Measurements from ENCODE around the gene SPON1.

The SPON1 gene

GRCh38 chr11:14266622-14267021 lies 304.1 kb downstream of the SPON1 start:
- ChIA-PET CTCF (no interaction called here), POLR2A (no interaction called here)
- DNase-seq (ENCODE audit: extremely low spot score) = no peak
- TF ChIP-seq SUZ12 (IDR thresholded peaks at IDR 0.05) = no peak
- TF ChIP-seq LEF1 (IDR thresholded peaks at IDR 0.05; ENCODE audit: borderline replicate concordance) = no peak
- TF ChIP-seq BHLHE40 (IDR thresholded peaks at IDR 0.05; ENCODE audit: borderline replicate concordance) = no peak
- no peak for TF ChIP-seq L3MBTL2 (conservative IDR thresholded peaks at IDR 0.05)
- no peak for TF ChIP-seq FOXM1 (IDR thresholded peaks at IDR 0.05; ENCODE audit: borderline replicate concordance)
- no peak for TF ChIP-seq CTBP1 (IDR thresholded peaks at IDR 0.05; ENCODE audit: borderline replicate concordance)
- no peak for TF ChIP-seq SP1 (IDR thresholded peaks at IDR 0.05)
- no peak for TF ChIP-seq HDGF (IDR thresholded peaks at IDR 0.05; ENCODE audit: borderline replicate concordance)
- TF ChIP-seq PKNOX1 (IDR thresholded peaks at IDR 0.05) = no peak
- no peak for TF ChIP-seq ZNF384 (IDR thresholded peaks at IDR 0.05)
- no peak for TF ChIP-seq ELF4 (IDR thresholded peaks at IDR 0.05)
- no peak for TF ChIP-seq TARDBP (IDR thresholded peaks at IDR 0.05)
- no peak for TF ChIP-seq ARNT (IDR thresholded peaks at IDR 0.05)
- no peak for TF ChIP-seq NFRKB (IDR thresholded peaks at IDR 0.05)
- no peak for TF ChIP-seq FOXK2 (IDR thresholded peaks at IDR 0.05)
- no peak for TF ChIP-seq FOXA1 (IDR thresholded peaks at IDR 0.05)

- POLR2A ChIA-PET = no interaction called here
- DNase-seq (ENCODE audit: extremely low spot score) = no peak
- CTCF ChIA-PET = no interaction called here
- TF ChIP-seq CTBP1 (IDR thresholded peaks at IDR 0.05; ENCODE audit: borderline replicate concordance) = no peak
- no peak for TF ChIP-seq FOXK2 (IDR thresholded peaks at IDR 0.05)
- TF ChIP-seq HDGF (IDR thresholded peaks at IDR 0.05; ENCODE audit: borderline replicate concordance) = no peak
- TF ChIP-seq FOXA1 (IDR thresholded peaks at IDR 0.05) = no peak
- no peak for TF ChIP-seq L3MBTL2 (conservative IDR thresholded peaks at IDR 0.05)
- no peak for TF ChIP-seq ZNF384 (IDR thresholded peaks at IDR 0.05)
- TF ChIP-seq PKNOX1 (IDR thresholded peaks at IDR 0.05) = no peak
- no peak for TF ChIP-seq NFRKB (IDR thresholded peaks at IDR 0.05)
- TF ChIP-seq SUZ12 (IDR thresholded peaks at IDR 0.05) = no peak
- TF ChIP-seq SP1 (IDR thresholded peaks at IDR 0.05) = no peak
- no peak for TF ChIP-seq FOXM1 (IDR thresholded peaks at IDR 0.05; ENCODE audit: borderline replicate concordance)
- no peak for TF ChIP-seq LEF1 (IDR thresholded peaks at IDR 0.05; ENCODE audit: borderline replicate concordance)
- TF ChIP-seq ELF4 (IDR thresholded peaks at IDR 0.05) = no peak
- TF ChIP-seq TARDBP (IDR thresholded peaks at IDR 0.05) = no peak
- TF ChIP-seq BHLHE40 (IDR thresholded peaks at IDR 0.05; ENCODE audit: borderline replicate concordance) = no peak
- no peak for TF ChIP-seq ARNT (IDR thresholded peaks at IDR 0.05)
Observed at GRCh38 chr11:14267861-14268635, 305.5 kb downstream of the SPON1 start.

- ChIA-PET CTCF (no interaction called here), POLR2A (no interaction called here)
- TF ChIP-seq LEF1 (IDR thresholded peaks at IDR 0.05; ENCODE audit: borderline replicate concordance) = no peak
- no peak for TF ChIP-seq SUZ12 (IDR thresholded peaks at IDR 0.05)
- no peak for TF ChIP-seq ARNT (IDR thresholded peaks at IDR 0.05)
- no peak for TF ChIP-seq CTBP1 (IDR thresholded peaks at IDR 0.05; ENCODE audit: borderline replicate concordance)
- no peak for TF ChIP-seq FOXA1 (IDR thresholded peaks at IDR 0.05)
- TF ChIP-seq FOXM1 (IDR thresholded peaks at IDR 0.05; ENCODE audit: borderline replicate concordance) = no peak
- TF ChIP-seq TARDBP (IDR thresholded peaks at IDR 0.05) = no peak
- TF ChIP-seq ZNF384 (IDR thresholded peaks at IDR 0.05) = no peak
- no peak for TF ChIP-seq FOXK2 (IDR thresholded peaks at IDR 0.05)
- no peak for TF ChIP-seq PKNOX1 (IDR thresholded peaks at IDR 0.05)
- no peak for TF ChIP-seq L3MBTL2 (conservative IDR thresholded peaks at IDR 0.05)
- no peak for TF ChIP-seq ELF4 (IDR thresholded peaks at IDR 0.05)
- TF ChIP-seq BHLHE40 (IDR thresholded peaks at IDR 0.05; ENCODE audit: borderline replicate concordance) = no peak
- TF ChIP-seq HDGF (IDR thresholded peaks at IDR 0.05; ENCODE audit: borderline replicate concordance) = no peak
- no peak for TF ChIP-seq SP1 (IDR thresholded peaks at IDR 0.05)
- DNase-seq (ENCODE audit: extremely low spot score) = no peak
Observed at GRCh38 chr11:14269692-14270573, 307.4 kb downstream of the SPON1 start.

- TF ChIP-seq CTBP1 (IDR thresholded peaks at IDR 0.05; ENCODE audit: borderline replicate concordance) = no peak
- DNase-seq (ENCODE audit: extremely low spot score) = no peak
- CTCF ChIA-PET = no interaction called here
- POLR2A ChIA-PET = no interaction called here
Observed at GRCh38 chr11:14270690-14271542, 308.4 kb downstream of the SPON1 start.

GRCh38 chr11:14273895-14274294 lies 311.4 kb downstream of the SPON1 start:
- DNase-seq (ENCODE audit: extremely low spot score) = no peak
- ChIA-PET CTCF (no interaction called here), POLR2A (no interaction called here)
- no peak for TF ChIP-seq FOXM1 (IDR thresholded peaks at IDR 0.05; ENCODE audit: borderline replicate concordance)
- no peak for TF ChIP-seq ELF4 (IDR thresholded peaks at IDR 0.05)
- TF ChIP-seq NFRKB (IDR thresholded peaks at IDR 0.05) = no peak
- no peak for TF ChIP-seq ARNT (IDR thresholded peaks at IDR 0.05)
- no peak for TF ChIP-seq FOXA1 (IDR thresholded peaks at IDR 0.05)
- no peak for TF ChIP-seq PKNOX1 (IDR thresholded peaks at IDR 0.05)
- TF ChIP-seq FOXK2 (IDR thresholded peaks at IDR 0.05) = no peak
- no peak for TF ChIP-seq SUZ12 (IDR thresholded peaks at IDR 0.05)
- no peak for TF ChIP-seq BHLHE40 (IDR thresholded peaks at IDR 0.05; ENCODE audit: borderline replicate concordance)
- no peak for TF ChIP-seq CTBP1 (IDR thresholded peaks at IDR 0.05; ENCODE audit: borderline replicate concordance)
- TF ChIP-seq L3MBTL2 (conservative IDR thresholded peaks at IDR 0.05) = no peak
- TF ChIP-seq HDGF (IDR thresholded peaks at IDR 0.05; ENCODE audit: borderline replicate concordance) = no peak
- no peak for TF ChIP-seq SP1 (IDR thresholded peaks at IDR 0.05)
- TF ChIP-seq LEF1 (IDR thresholded peaks at IDR 0.05; ENCODE audit: borderline replicate concordance) = no peak
